Right lobe of liver (tissue), 6 donors: ENCODE results near the gene ACSF3. TPM values are rescaled to one million over a fixed set of nuclear protein-coding genes. Genes with fewer than 3 reads are reported as not detected.
"Not testable (repeated sequence)": the region's sequence is repeated elsewhere in the genome, so short reads cannot be mapped to it uniquely, and the experiment has no call there.

Experiments
- ATAC-seq, 4 donors: fragments of 200-7000 bp; cut with Tn5 transposase; one replicate each; pipeline ENCODE4 v1.9.1; 2020; ENCODE audit warnings: mild to moderate bottlenecking in 4 of 4, moderate library complexity in 4 of 4
- DNase-seq, 3 donors: peaks; one replicate each; pipeline ENCODE4 v3.0.0-alpha.2; 2020
- H3K27ac ChIP-seq, 3 donors: fragments of 200-600 bp; one replicate each; pipeline ENCODE4 v1.8.0; 2022
- H3K27me3 ChIP-seq, 2 donors: fragments of 200-600 bp; one replicate each; pipeline ENCODE4 v1.8.0; 2022
- H3K36me3 ChIP-seq, 4 donors: fragments of 200-600 bp; sonication (generic) in 1 of 4; one replicate each; pipeline versions ENCODE4 v1.5.1 to v1.8.0; 2017 to 2022; ENCODE audit warnings: control low read depth in 1 of 4
- H3K4me1 ChIP-seq, 4 donors: fragments of 200-600 bp; sonication (generic) in 1 of 4; one replicate each; pipeline versions ENCODE4 v1.5.1 to v1.8.0; 2017 to 2022; ENCODE audit warnings: control low read depth in 1 of 4
- H3K4me3 ChIP-seq, 3 donors: fragments of 200-600 bp; one replicate each; pipeline ENCODE4 v1.8.0; 2022
- H3K9me3 ChIP-seq, 4 donors: fragments of 200-600 bp; sonication (generic) in 1 of 4; one replicate each; pipeline versions ENCODE4 v1.5.1 to v1.8.0; 2017 to 2022; ENCODE audit warnings: control low read depth in 1 of 4
- CTCF ChIP-seq, 4 donors: fragments of 200-600 bp in 3 of 4; fragments of 450-650 bp in 1 of 4; IDR thresholded peaks; one replicate each; pipeline versions ENCODE4 v1.5.1 to v1.8.0; 2016 to 2022; ENCODE audit warnings: antibody characterized with exemption in 4 of 4, mild to moderate bottlenecking in 2 of 4
- POLR2A ChIP-seq: fragments of 450-650 bp; IDR thresholded peaks from one replicate; pipeline ENCODE4 v1.6.1; 2017; ENCODE audit warnings: antibody characterized with exemption, mild to moderate bottlenecking
- WGBS: methylation state at CpG from one replicate; pipeline ENCODE4 v1.1.6; 2018; ENCODE audit warnings: low coverage, low lambda C conversion rate; ENCODE audit not compliant: insufficient coverage; ENCODE audit errors: missing lambda C conversion rate; 5-methylcytosine and 5-hydroxymethylcytosine counted together
- intact Hi-C, 2 donors: fragments of 100-400 bp; cut with DNase I; formaldehyde crosslinking; loops; one replicate each; pipeline versions ENCODE4 v1.11.2 to v1.14.1; 2022
- total RNA-seq, 6 experiments: library from RNA; depleted of rRNA in 2 of 6; stranded (reverse); fragments of >200 nt in 2 of 6; fragmentation: NEBNext Ultra II Directional in 3 of 6; extraction: Animal tissue kit (Norgen Biotek cat#: 25700) in 3 of 6; gene quantifications; one replicate each; pipeline versions ENCODE4 v1.1.0 to v1.2.4, GENCODE V29; 2016 to 2023
- donor health status: DM: no; HTN: yes; CAD: no.
- donor health status: DM: no; HTN: no; CAD: no.
- donor health status: DM: no; HTN: no; CAD: no.
- donor health status: DM: no; HTN: yes; CAD: no.
- donor health status: DM: no; HTN: yes; CAD: no.

Gene ACSF3
- total RNA-seq, 6 experiments from 2014 or later: 20.2 to 33.6 (median 29.4) TPM

DNA sequence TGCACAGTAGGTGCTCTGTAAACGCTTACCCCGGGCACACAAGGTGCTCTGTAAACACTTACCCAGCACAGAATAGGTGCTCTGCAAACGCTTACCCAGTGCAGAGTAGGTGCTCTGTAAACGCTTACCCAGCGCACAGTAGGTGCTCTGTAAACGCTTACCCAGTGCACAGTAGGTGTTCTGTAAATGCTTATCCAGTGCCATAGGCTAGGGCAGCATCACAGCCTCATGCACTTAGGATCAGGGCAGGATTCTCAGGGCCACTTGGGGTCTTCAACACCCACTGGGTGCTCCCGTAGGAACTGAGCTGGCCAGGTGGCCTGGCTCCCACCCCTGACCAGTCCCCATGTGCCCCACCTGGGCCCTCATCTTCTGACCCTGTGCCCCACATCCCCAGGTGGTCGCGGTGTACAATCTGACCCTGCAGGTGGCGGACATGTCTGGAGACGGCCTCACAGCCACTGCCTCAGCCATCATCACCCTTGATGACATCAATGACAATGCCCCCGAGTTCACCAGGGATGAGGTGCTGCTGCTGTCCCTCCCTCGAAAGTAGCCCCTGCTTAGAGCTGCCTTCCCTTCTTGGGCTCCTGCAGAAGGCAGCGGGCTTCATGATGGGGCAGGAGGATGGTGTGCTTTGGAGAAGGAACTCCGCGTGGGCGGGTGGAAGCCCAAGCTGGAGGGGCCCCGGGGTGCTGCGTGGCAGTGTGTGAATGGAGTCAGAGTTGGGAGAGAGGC lies 93.5 kb downstream of the ACSF3 start:
- TF ChIP-seq POLR2A: no peak
- no peak for TF ChIP-seq CTCF (IDR thresholded peaks at IDR 0.05)
- Histone ChIP-seq H3K36me3 (no peaks in the 10 kb centered on the region), H3K27ac (no peak overlapping the region), H3K4me3 (no peak overlapping the region), H3K4me1 (no peaks in the 10 kb centered on the region), H3K9me3 (no peaks in the 10 kb centered on the region), H3K27me3 (no peaks in the 10 kb centered on the region)
- ATAC-seq (peak; percentile 27 to 42 (median 29)), DNase-seq (peak in 2 of 3 donors; percentile 19 to 56)
- intact Hi-C loops: no loop called here
- WGBS: 32% methylated on average over 3 of the region's 19 CpGs

DNA sequence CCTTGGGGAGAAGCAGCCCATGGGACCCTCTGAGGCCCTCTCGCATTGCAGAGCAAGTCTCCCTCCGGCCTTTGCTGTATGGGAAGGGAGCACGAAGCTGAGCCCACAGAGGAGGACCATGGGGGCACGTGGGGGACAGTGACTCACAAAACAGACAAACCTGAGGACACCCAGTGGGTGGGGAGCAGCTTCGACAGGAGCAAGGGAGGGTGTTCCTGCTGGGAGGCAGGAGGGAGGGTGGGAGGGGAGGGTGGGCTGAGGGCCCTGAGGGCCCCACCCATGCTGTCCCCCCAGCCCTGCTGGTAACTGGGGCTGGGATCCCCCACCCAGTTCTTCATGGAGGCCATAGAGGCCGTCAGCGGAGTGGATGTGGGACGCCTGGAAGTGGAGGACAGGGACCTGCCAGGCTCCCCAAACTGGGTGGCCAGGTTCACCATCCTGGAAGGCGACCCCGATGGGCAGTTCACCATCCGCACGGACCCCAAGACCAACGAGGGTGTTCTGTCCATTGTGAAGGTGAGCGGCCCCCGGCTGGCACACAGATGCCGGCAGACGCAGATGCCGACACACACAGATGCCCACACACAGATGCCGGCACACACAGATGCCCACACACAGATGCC lies 94.2 kb downstream of the ACSF3 start:
- no peak for TF ChIP-seq CTCF (IDR thresholded peaks at IDR 0.05)
- 53% methylated on average over 3 of the region's 19 CpGs for WGBS
- no peaks in the 10 kb centered on the region for H3K36me3 ChIP-seq
- no peaks in the 10 kb centered on the region for H3K27me3 ChIP-seq
- intact Hi-C loops: no loop called here
- ATAC-seq: peak in 1 of 4 donors; percentile 4
- H3K9me3 ChIP-seq: no peaks in the 10 kb centered on the region
- H3K4me3 ChIP-seq: no peak overlapping the region
- no peaks in the 10 kb centered on the region for H3K4me1 ChIP-seq
- no peak overlapping the region for H3K27ac ChIP-seq
- DNase-seq: peak in 2 of 3 donors; percentile 18 to 50

GRCh38 chr16:89188471-89189357 lies 95.1 kb downstream of the ACSF3 start:
- DNase-seq, H3K27ac ChIP-seq, intact Hi-C loops, ATAC-seq, H3K27me3 ChIP-seq, H3K9me3 ChIP-seq, H3K36me3 ChIP-seq, H3K4me1 ChIP-seq, H3K4me3 ChIP-seq: not testable (repeated sequence)
- WGBS: 100% methylated on average over 2 of the region's 25 CpGs

- 61% methylated on average over 6 of the region's 14 CpGs for WGBS
- peak in 1 of 3 donors; percentile 29 for DNase-seq
- no peak overlapping the region for H3K27ac ChIP-seq
- no peaks in the 10 kb centered on the region for H3K9me3 ChIP-seq
- no peak for TF ChIP-seq CTCF (IDR thresholded peaks at IDR 0.05)
- no peak for TF ChIP-seq POLR2A
- ATAC-seq: no peak
- H3K27me3 ChIP-seq: no peaks in the 10 kb centered on the region
- no peaks in the 10 kb centered on the region for H3K36me3 ChIP-seq
- intact Hi-C loops: no loop called here
- H3K4me1 ChIP-seq: no peaks in the 10 kb centered on the region
- no peak overlapping the region for H3K4me3 ChIP-seq
Observed at GRCh38 chr16:89189358-89190025, 95.8 kb downstream of the ACSF3 start.
